ENCODE measurements around the gene MARK1. TPM values are rescaled to one million over a fixed set of nuclear protein-coding genes. Genes with fewer than 3 reads are reported as not detected.

Gene MARK1
- polyA plus RNA-seq, 3 donors = 0.67 to 8.2 (median 3.8) TPM

GRCh38 chr1:220526294-220526693 is 1.6 kb upstream of the MARK1 start:
- 54 to 68% (median 54%) methylated on average over 7 of the region's 7 CpGs for WGBS, 3 donors
- H3K27ac ChIP-seq (ENCODE audit: low read depth, low read length) = no peak overlapping the region

GRCh38 chr1:220527279-220527907 is 543 bp upstream of the MARK1 start:
- no peak overlapping the region for H3K27ac ChIP-seq (ENCODE audit: low read depth, low read length)
- 3 to 4% (median 4%) methylated on average over 23 of the region's 23 CpGs for WGBS, 3 donors

GRCh38 chr1:220528679-220529501 is 954 bp downstream of the MARK1 start:
- H3K27ac ChIP-seq (ENCODE audit: low read depth, low read length) = no peak overlapping the region

GRCh38 chr1:220529521-220530020 is 1.6 kb downstream of the MARK1 start:
- WGBS, 3 donors = 42 to 54% (median 52%) methylated on average over 6 of the region's 6 CpGs
- no peak overlapping the region for H3K27ac ChIP-seq (ENCODE audit: low read depth, low read length)

More at GRCh38 chr1:220528679-220529501, 954 bp downstream of the MARK1 start:
- 2 to 3% (median 2%) methylated on average over 53 to 55 of the region's 55 CpGs for WGBS, 3 donors

- WGBS, 3 donors = 87 to 93% (median 90%) methylated on average over 2 of the region's 2 CpGs
These were observed 5.7 kb downstream of the MARK1 start for GRCh38 chr1:220533504-220534109.

GRCh38 chr1:220544901-220545303 is 17.0 kb downstream of the MARK1 start:
- H3K27ac ChIP-seq (ENCODE audit: low read depth, low read length) = no peak overlapping the region
- WGBS, 3 donors = 69 to 92% (median 91%) methylated on average over 3 of the region's 3 CpGs

More at GRCh38 chr1:220533504-220534109, 5.7 kb downstream of the MARK1 start:
- no peak overlapping the region for H3K27ac ChIP-seq (ENCODE audit: low read depth, low read length)

GRCh38 chr1:220550811-220551399 is 23.0 kb downstream of the MARK1 start:
- 67 to 69% (median 67%) methylated on average over 6 of the region's 6 CpGs for WGBS, 3 donors
- H3K27ac ChIP-seq (ENCODE audit: low read depth, low read length) = no peak overlapping the region

GRCh38 chr1:220551718-220552117 is 23.8 kb downstream of the MARK1 start:
- 82 to 83% (median 82%) methylated on average over 2 of the region's 2 CpGs for WGBS, 3 donors
- H3K27ac ChIP-seq (ENCODE audit: low read depth, low read length) = no peak overlapping the region

GRCh38 chr1:220552672-220553260 is 24.8 kb downstream of the MARK1 start:
- 71 to 100% (median 90%) methylated on average over 1 of the region's 1 CpG for WGBS, 3 donors
- no peak overlapping the region for H3K27ac ChIP-seq (ENCODE audit: low read depth, low read length)

- H3K27ac ChIP-seq (ENCODE audit: low read depth, low read length) = no peak overlapping the region
These were observed 28.7 kb downstream of the MARK1 start for GRCh38 chr1:220556641-220557040.

- 18 to 45% (median 28%) methylated on average over 1 of the region's 1 CpG for WGBS, 3 donors
- H3K27ac ChIP-seq (ENCODE audit: low read depth, low read length) = no peak overlapping the region
These were observed 35.6 kb downstream of the MARK1 start for GRCh38 chr1:220563564-220563963.

- 82 to 88% (median 85%) methylated on average over 3 of the region's 3 CpGs for WGBS, 3 donors
- H3K27ac ChIP-seq (ENCODE audit: low read depth, low read length) = no peak overlapping the region
These were observed 36.3 kb downstream of the MARK1 start for GRCh38 chr1:220564216-220564615.

GRCh38 chr1:220565670-220566069 is 37.7 kb downstream of the MARK1 start:
- no peak overlapping the region for H3K27ac ChIP-seq (ENCODE audit: low read depth, low read length)

- no peak overlapping the region for H3K27ac ChIP-seq (ENCODE audit: low read depth, low read length)
- 89 to 97% (median 94%) methylated on average over 1 of the region's 1 CpG for WGBS, 3 donors
These were observed 38.9 kb downstream of the MARK1 start for GRCh38 chr1:220566869-220567268.

- H3K27ac ChIP-seq (ENCODE audit: low read depth, low read length) = no peak overlapping the region
- 72 to 92% (median 79%) methylated on average over 5 of the region's 5 CpGs for WGBS, 3 donors
These were observed 44.5 kb downstream of the MARK1 start for GRCh38 chr1:220572416-220572815.

GRCh38 chr1:220573836-220574235 is 45.9 kb downstream of the MARK1 start:
- no peak overlapping the region for H3K27ac ChIP-seq (ENCODE audit: low read depth, low read length)

GRCh38 chr1:220575718-220576497 is 48.0 kb downstream of the MARK1 start:
- 84 to 97% (median 90%) methylated on average over 6 of the region's 6 CpGs for WGBS, 3 donors
- H3K27ac ChIP-seq (ENCODE audit: low read depth, low read length) = no peak overlapping the region

- no peak overlapping the region for H3K27ac ChIP-seq (ENCODE audit: low read depth, low read length)
- WGBS, 3 donors = 50 to 100% (median 97%) methylated on average over 1 of the region's 1 CpG
These were observed 50.0 kb downstream of the MARK1 start for GRCh38 chr1:220577926-220578325.

Measured in adipose tissue (tissue), 3 donors.